Measurements from ENCODE around the gene SLC25A3. TPM values are rescaled to one million over a fixed set of nuclear protein-coding genes. Genes with fewer than 3 reads are reported as not detected.
A peak's percentile ranks its signal among the peaks of the same experiment; 100 is the strongest.

Gene SLC25A3
- polyA plus RNA-seq, 1 donor (not counting 4 experiments of a cell fraction or from before 2014, with no cell fraction given) = 389 TPM

DNA sequence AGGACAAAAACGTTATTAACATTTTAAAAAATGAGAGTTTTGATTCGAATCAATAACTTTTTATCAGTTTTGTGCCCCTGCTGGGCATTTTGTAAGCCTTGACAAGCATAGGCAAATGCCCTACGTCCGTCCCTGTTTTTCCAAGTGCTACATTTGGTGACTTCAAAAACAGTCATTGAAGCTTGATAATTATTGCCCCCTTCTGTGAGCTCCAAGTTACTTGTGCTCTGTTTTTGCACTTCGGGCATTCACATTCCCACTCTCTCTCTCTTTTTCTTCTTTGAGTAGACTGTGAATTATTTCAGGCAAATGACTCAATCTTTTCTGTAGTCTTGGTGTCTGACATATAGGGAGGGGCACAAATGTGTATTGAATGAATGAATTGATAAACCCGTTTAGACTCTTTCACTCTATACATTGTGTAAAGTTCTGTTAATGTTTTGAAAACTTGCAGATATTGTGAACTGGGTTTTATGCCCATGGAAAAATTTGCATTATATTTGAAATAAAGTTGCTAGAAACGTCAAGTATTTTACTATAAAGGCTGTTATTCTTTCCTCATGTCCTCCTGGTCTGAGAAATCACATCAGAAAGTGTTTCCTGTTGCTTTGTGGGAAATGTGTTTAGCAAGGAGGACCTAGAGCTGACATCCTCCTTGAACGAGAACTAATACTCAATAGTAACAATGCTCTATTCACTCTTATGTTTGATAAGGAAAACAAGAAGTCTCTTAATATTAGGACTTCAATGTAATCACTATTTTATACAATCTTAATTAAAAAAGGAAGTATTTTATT, 53.0 kb downstream of the SLC25A3 start:
- Histone ChIP-seq H3K9ac (ENCODE audit: control insufficient read depth, extremely low read depth, insufficient read depth, low read length) (peak overlapping the region; percentile 89), H3K27me3 (ENCODE audit: control insufficient read depth, extremely low read depth, insufficient read depth, low read length) (no peaks in the 10 kb centered on the region), H3K36me3 (ENCODE audit: control insufficient read depth in 2 of 2, extremely low read depth in 1 of 2, insufficient read depth in 2 of 2, low read length in 2 of 2) (peaks cover 3 to 4% of the 10 kb centered on the region in 2 experiments), H4K20me1 (ENCODE audit: control insufficient read depth, extremely low read depth, insufficient read depth, low read length) (no peaks in the 10 kb centered on the region), H3K4me1 (ENCODE audit: control insufficient read depth, extremely low read depth, insufficient read depth, low read length) (peaks cover 9% of the 10 kb centered on the region), H3K27ac (ENCODE audit: control insufficient read depth, insufficient read depth, low read length) (peak overlapping the region; percentile 90), H3K9me1 (ENCODE audit: control insufficient read depth, extremely low read depth, insufficient read depth, low read length) (no peaks in the 10 kb centered on the region), H3K4me3 (ENCODE audit: control insufficient read depth in 2 of 3, extremely low read depth in 1 of 3, insufficient read depth in 2 of 3, low read depth in 1 of 3, low read length in 3 of 3) (peak overlapping the region; percentile 71 to 98 (median 87)), H2AFZ (ENCODE audit: control insufficient read depth, low read length) (peak overlapping the region; percentile 54), H3K4me2 (ENCODE audit: control insufficient read depth, extremely low read depth, insufficient read depth, low read depth, low read length) (peak overlapping the region; percentile 88), H3K9me3 (ENCODE audit: control insufficient read depth, low read depth, low read length) (no peaks in the 10 kb centered on the region), H3K79me2 (ENCODE audit: control insufficient read depth, insufficient read depth, low read length) (peaks cover 48% of the 10 kb centered on the region)
- DNase-seq (ENCODE audit: low read depth, low spot score) = no peak
- peak; percentile 13 for FAIRE-seq
- dilution Hi-C loops (cut with MboI; ENCODE audit: extremely low pct_ligation_motif_present, low sequenced_read_pairs) = no loop called here
- TF ChIP-seq, protein P1, sequence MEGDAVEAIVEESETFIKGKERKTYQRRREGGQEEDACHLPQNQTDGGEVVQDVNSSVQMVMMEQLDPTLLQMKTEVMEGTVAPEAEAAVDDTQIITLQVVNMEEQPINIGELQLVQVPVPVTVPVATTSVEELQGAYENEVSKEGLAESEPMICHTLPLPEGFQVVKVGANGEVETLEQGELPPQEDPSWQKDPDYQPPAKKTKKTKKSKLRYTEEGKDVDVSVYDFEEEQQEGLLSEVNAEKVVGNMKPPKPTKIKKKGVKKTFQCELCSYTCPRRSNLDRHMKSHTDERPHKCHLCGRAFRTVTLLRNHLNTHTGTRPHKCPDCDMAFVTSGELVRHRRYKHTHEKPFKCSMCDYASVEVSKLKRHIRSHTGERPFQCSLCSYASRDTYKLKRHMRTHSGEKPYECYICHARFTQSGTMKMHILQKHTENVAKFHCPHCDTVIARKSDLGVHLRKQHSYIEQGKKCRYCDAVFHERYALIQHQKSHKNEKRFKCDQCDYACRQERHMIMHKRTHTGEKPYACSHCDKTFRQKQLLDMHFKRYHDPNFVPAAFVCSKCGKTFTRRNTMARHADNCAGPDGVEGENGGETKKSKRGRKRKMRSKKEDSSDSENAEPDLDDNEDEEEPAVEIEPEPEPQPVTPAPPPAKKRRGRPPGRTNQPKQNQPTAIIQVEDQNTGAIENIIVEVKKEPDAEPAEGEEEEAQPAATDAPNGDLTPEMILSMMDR (optimal IDR thresholded peaks at IDR 0.05 in 1 of 3, IDR thresholded peaks at IDR 0.05 in 1 of 3, conservative IDR thresholded peaks at IDR 0.05 in 1 of 3; ENCODE audit: extremely low read depth in 1 of 3, insufficient read depth in 2 of 3, low read length in 3 of 3) = peak in 2 of 3 experiments; percentile 7 to 10
- no peak for TF ChIP-seq EZH2 (IDR thresholded peaks at IDR 0.05; ENCODE audit: low read length)

DNA sequence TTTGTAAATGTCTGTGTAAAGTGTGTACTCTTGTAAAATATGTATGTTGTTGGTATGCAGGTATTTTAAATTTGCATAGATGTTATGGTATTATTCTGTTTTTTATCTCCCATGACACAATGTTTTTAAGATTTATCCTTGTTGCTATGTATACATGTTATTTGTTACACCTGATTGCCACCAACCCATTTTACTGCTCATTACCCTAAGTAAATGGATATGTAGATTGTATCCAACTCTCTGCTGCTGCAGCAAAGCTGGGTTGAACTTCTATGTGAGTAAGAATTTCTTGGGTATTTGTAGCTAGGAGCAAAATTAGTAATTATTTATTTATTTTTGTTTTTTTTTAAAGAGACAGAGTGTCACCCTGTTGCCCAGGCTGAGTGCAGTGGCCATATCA, 57.8 kb downstream of the SLC25A3 start:
- no peaks in the 10 kb centered on the region for H3K27me3 ChIP-seq (ENCODE audit: control insufficient read depth, extremely low read depth, insufficient read depth, low read length)
- peaks cover 3 to 4% of the 10 kb centered on the region in 2 experiments for H3K36me3 ChIP-seq (ENCODE audit: control insufficient read depth in 2 of 2, extremely low read depth in 1 of 2, insufficient read depth in 2 of 2, low read length in 2 of 2)
- no peak overlapping the region for H3K9ac ChIP-seq (ENCODE audit: control insufficient read depth, extremely low read depth, insufficient read depth, low read length)
- no peaks in the 10 kb centered on the region for H4K20me1 ChIP-seq (ENCODE audit: control insufficient read depth, extremely low read depth, insufficient read depth, low read length)
- no peaks in the 10 kb centered on the region for H3K9me3 ChIP-seq (ENCODE audit: control insufficient read depth, low read depth, low read length)
- TF ChIP-seq, protein P1 (optimal IDR thresholded peaks at IDR 0.05 in 1 of 3, IDR thresholded peaks at IDR 0.05 in 1 of 3, conservative IDR thresholded peaks at IDR 0.05 in 1 of 3; ENCODE audit: extremely low read depth in 1 of 3, insufficient read depth in 2 of 3, low read length in 3 of 3) = no peak
- no peak for TF ChIP-seq EZH2 (IDR thresholded peaks at IDR 0.05; ENCODE audit: low read length)
- FAIRE-seq = no peak
- H3K27ac ChIP-seq (ENCODE audit: control insufficient read depth, insufficient read depth, low read length) = no peak overlapping the region
- no peak for DNase-seq (ENCODE audit: low read depth, low spot score)
- peaks cover 17% of the 10 kb centered on the region for H3K79me2 ChIP-seq (ENCODE audit: control insufficient read depth, insufficient read depth, low read length)
- no peak overlapping the region for H3K4me2 ChIP-seq (ENCODE audit: control insufficient read depth, extremely low read depth, insufficient read depth, low read depth, low read length)
- H3K4me1 ChIP-seq (ENCODE audit: control insufficient read depth, extremely low read depth, insufficient read depth, low read length) = peaks cover 7% of the 10 kb centered on the region
- H3K9me1 ChIP-seq (ENCODE audit: control insufficient read depth, extremely low read depth, insufficient read depth, low read length) = no peaks in the 10 kb centered on the region
- no peak overlapping the region for H3K4me3 ChIP-seq (ENCODE audit: control insufficient read depth in 2 of 3, extremely low read depth in 1 of 3, insufficient read depth in 2 of 3, low read depth in 1 of 3, low read length in 3 of 3)
- dilution Hi-C loops (cut with MboI; ENCODE audit: extremely low pct_ligation_motif_present, low sequenced_read_pairs) = no loop called here
- no peak overlapping the region for H2AFZ ChIP-seq (ENCODE audit: control insufficient read depth, low read length)
